Activated T-cell treated with anti-CD3 and anti-CD28 coated beads, Interleukin-2, amount 50 U/mL, for 24 hours (primary cell): ENCODE results near the gene RPL32.
"Not testable (repeated sequence)": the region's sequence is repeated elsewhere in the genome, so short reads cannot be mapped to it uniquely, and the experiment has no call there.

Experiments used
- DNase-seq: peaks from one replicate; pipeline ENCODE4 v3.0.0-alpha.2; 2020
- H3K27ac Mint-ChIP-seq: 2 replicates; pipeline ENCODE4 v1.8.0; 2020; ENCODE audit warnings: mild to moderate bottlenecking, mixed read lengths
- H3K27me3 Mint-ChIP-seq: 2 replicates; pipeline ENCODE4 v1.8.0; 2020; ENCODE audit warnings: mixed read lengths
- H3K36me3 Mint-ChIP-seq: 2 replicates; pipeline ENCODE4 v1.8.0; 2020; ENCODE audit warnings: low read depth, mixed read lengths
- H3K4me1 Mint-ChIP-seq: 2 replicates; pipeline ENCODE4 v1.8.0; 2020; ENCODE audit warnings: low read depth, mixed read lengths
- H3K4me3 Mint-ChIP-seq: 2 replicates; pipeline ENCODE4 v1.8.0; 2020; ENCODE audit warnings: mild to moderate bottlenecking, moderate library complexity, mixed read lengths
- H3K9me3 Mint-ChIP-seq: 2 replicates; pipeline ENCODE4 v1.8.0; 2020; ENCODE audit warnings: mixed read lengths

Gene RPL32

GRCh38 chr3:12875857-12876836 is 34.8 kb upstream of the RPL32 start:
- Mint-ChIP-seq H3K36me3 (no peaks in the 10 kb centered on the region), H3K4me3 (no peak overlapping the region), H3K4me1 (peaks cover 2% of the 10 kb centered on the region), H3K27ac (no peak overlapping the region), H3K27me3 (peaks cover 8% of the 10 kb centered on the region), H3K9me3 (no peaks in the 10 kb centered on the region)
- DNase-seq: peak; percentile 51

GRCh38 chr3:12871404-12871983 is 30.1 kb upstream of the RPL32 start:
- H3K4me3 Mint-ChIP-seq: no peak overlapping the region
- no peaks in the 10 kb centered on the region for H3K9me3 Mint-ChIP-seq
- peaks cover 26% of the 10 kb centered on the region for H3K27me3 Mint-ChIP-seq
- H3K36me3 Mint-ChIP-seq: no peaks in the 10 kb centered on the region
- no peak for DNase-seq
- peaks cover 13% of the 10 kb centered on the region for H3K4me1 Mint-ChIP-seq
- no peak overlapping the region for H3K27ac Mint-ChIP-seq

GRCh38 chr3:12870942-12871341 is 29.6 kb upstream of the RPL32 start:
- peaks cover 13% of the 10 kb centered on the region for H3K4me1 Mint-ChIP-seq
- H3K27ac Mint-ChIP-seq: no peak overlapping the region
- no peaks in the 10 kb centered on the region for H3K9me3 Mint-ChIP-seq
- H3K4me3 Mint-ChIP-seq: no peak overlapping the region
- H3K36me3 Mint-ChIP-seq: no peaks in the 10 kb centered on the region
- peaks cover 26% of the 10 kb centered on the region for H3K27me3 Mint-ChIP-seq
- DNase-seq: no peak

GRCh38 chr3:12869035-12869621 is 27.8 kb upstream of the RPL32 start:
- Mint-ChIP-seq H3K27ac (no peak overlapping the region), H3K36me3 (no peaks in the 10 kb centered on the region), H3K27me3 (peaks cover 23% of the 10 kb centered on the region), H3K9me3 (peaks cover 5% of the 10 kb centered on the region), H3K4me3 (no peak overlapping the region), H3K4me1 (peaks cover 11% of the 10 kb centered on the region)
- DNase-seq: peak; percentile 65

- peak; percentile 75 for DNase-seq
- peak overlapping the region; percentile 67 for H3K4me3 Mint-ChIP-seq
- H3K9me3 Mint-ChIP-seq: peaks cover 5% of the 10 kb centered on the region
- H3K27me3 Mint-ChIP-seq: peaks cover 23% of the 10 kb centered on the region
- peak overlapping the region; percentile 5 for H3K27ac Mint-ChIP-seq
- no peaks in the 10 kb centered on the region for H3K36me3 Mint-ChIP-seq
- H3K4me1 Mint-ChIP-seq: peaks cover 11% of the 10 kb centered on the region
Observed at GRCh38 chr3:12868039-12869034, 27.0 kb upstream of the RPL32 start.

- Mint-ChIP-seq H3K9me3 (peaks cover 5% of the 10 kb centered on the region), H3K4me3 (no peak overlapping the region), H3K4me1 (peaks cover 11% of the 10 kb centered on the region), H3K36me3 (no peaks in the 10 kb centered on the region), H3K27ac (no peak overlapping the region), H3K27me3 (peaks cover 23% of the 10 kb centered on the region)
- DNase-seq: no peak
Observed at GRCh38 chr3:12866836-12867235, 25.5 kb upstream of the RPL32 start.

- no peak overlapping the region for H3K27ac Mint-ChIP-seq
- no peak for DNase-seq
- H3K36me3 Mint-ChIP-seq: no peaks in the 10 kb centered on the region
- no peak overlapping the region for H3K4me3 Mint-ChIP-seq
- peaks cover 5% of the 10 kb centered on the region for H3K9me3 Mint-ChIP-seq
- H3K4me1 Mint-ChIP-seq: peaks cover 9% of the 10 kb centered on the region
- peaks cover 21% of the 10 kb centered on the region for H3K27me3 Mint-ChIP-seq
Observed at GRCh38 chr3:12865271-12865670, 23.9 kb upstream of the RPL32 start.

- Mint-ChIP-seq H3K4me3 (no peak overlapping the region), H3K9me3 (peaks cover 5% of the 10 kb centered on the region), H3K27ac (no peak overlapping the region), H3K27me3 (peaks cover 5% of the 10 kb centered on the region), H3K4me1 (no peaks in the 10 kb centered on the region), H3K36me3 (no peaks in the 10 kb centered on the region)
- no peak for DNase-seq
Observed at GRCh38 chr3:12862387-12862786, 21.0 kb upstream of the RPL32 start.

- Mint-ChIP-seq H3K9me3 (peaks cover 5% of the 10 kb centered on the region), H3K4me3 (no peak overlapping the region), H3K36me3 (no peaks in the 10 kb centered on the region), H3K27ac (no peak overlapping the region), H3K27me3 (peaks cover 5% of the 10 kb centered on the region), H3K4me1 (no peaks in the 10 kb centered on the region)
- no peak for DNase-seq
Observed at GRCh38 chr3:12861611-12862010, 20.2 kb upstream of the RPL32 start.

- H3K27ac Mint-ChIP-seq: no peak overlapping the region
- no peak overlapping the region for H3K4me3 Mint-ChIP-seq
- H3K36me3 Mint-ChIP-seq: no peaks in the 10 kb centered on the region
- no peak for DNase-seq
- no peaks in the 10 kb centered on the region for H3K4me1 Mint-ChIP-seq
- peaks cover 3% of the 10 kb centered on the region for H3K27me3 Mint-ChIP-seq
- no peaks in the 10 kb centered on the region for H3K9me3 Mint-ChIP-seq
Observed at GRCh38 chr3:12859840-12860239, 18.5 kb upstream of the RPL32 start.

GRCh38 chr3:12856626-12857025 is 15.3 kb upstream of the RPL32 start:
- H3K9me3 Mint-ChIP-seq: no peaks in the 10 kb centered on the region
- DNase-seq: no peak
- no peaks in the 10 kb centered on the region for H3K36me3 Mint-ChIP-seq
- H3K27ac Mint-ChIP-seq: no peak overlapping the region
- peaks cover 9% of the 10 kb centered on the region for H3K27me3 Mint-ChIP-seq
- no peak overlapping the region for H3K4me3 Mint-ChIP-seq
- H3K4me1 Mint-ChIP-seq: no peaks in the 10 kb centered on the region

GRCh38 chr3:12854565-12854964 is 13.2 kb upstream of the RPL32 start:
- no peak for DNase-seq
- Mint-ChIP-seq H3K4me3 (no peak overlapping the region), H3K27me3 (peaks cover 14% of the 10 kb centered on the region), H3K9me3 (no peaks in the 10 kb centered on the region), H3K4me1 (no peaks in the 10 kb centered on the region), H3K27ac (no peak overlapping the region), H3K36me3 (no peaks in the 10 kb centered on the region)

- H3K4me1 Mint-ChIP-seq, DNase-seq, H3K36me3 Mint-ChIP-seq, H3K4me3 Mint-ChIP-seq, H3K27ac Mint-ChIP-seq, H3K9me3 Mint-ChIP-seq: not testable (repeated sequence)
- H3K27me3 Mint-ChIP-seq: peaks cover 14% of the 10 kb centered on the region
Observed at GRCh38 chr3:12853847-12854246, 12.5 kb upstream of the RPL32 start.

- no peaks in the 10 kb centered on the region for H3K4me1 Mint-ChIP-seq
- no peaks in the 10 kb centered on the region for H3K36me3 Mint-ChIP-seq
- H3K27ac Mint-ChIP-seq: no peak overlapping the region
- no peak overlapping the region for H3K4me3 Mint-ChIP-seq
- no peaks in the 10 kb centered on the region for H3K9me3 Mint-ChIP-seq
- peaks cover 14% of the 10 kb centered on the region for H3K27me3 Mint-ChIP-seq
- DNase-seq: no peak
Observed at GRCh38 chr3:12852201-12852600, 10.8 kb upstream of the RPL32 start.
